Activated CD8-positive, alpha-beta memory T cell treated with anti-CD3 and anti-CD28 coated beads for 48 hours (primary cell): ENCODE measurements around the gene AGAP1.

Experiments
- DNase-seq, 3 experiments: peaks; one replicate each; pipeline ENCODE4 v3.0.0-alpha.2; 2020; ENCODE audit warnings: low read depth in 2 of 3, low spot score in 2 of 3

AGAP1 gene

DNA sequence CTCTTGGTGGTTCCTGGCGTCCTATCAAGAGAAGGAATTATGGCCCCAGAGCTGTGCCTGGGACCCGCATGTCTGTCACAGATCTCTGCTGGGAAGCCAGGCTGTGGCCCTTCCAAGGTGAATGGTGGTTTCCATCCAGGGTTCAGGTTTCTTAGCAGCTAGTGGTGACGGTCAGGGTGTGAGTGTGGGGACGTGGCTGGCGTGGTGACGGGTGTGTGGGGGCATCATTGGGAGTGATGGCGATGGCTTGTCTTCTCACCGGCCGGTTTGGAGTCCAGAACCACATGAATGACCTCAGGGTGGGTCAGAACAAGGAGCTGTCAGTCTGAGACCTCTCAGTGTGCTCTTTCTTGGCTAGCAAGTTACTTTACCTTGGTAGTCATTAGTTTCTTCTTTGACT lies 52.6 kb downstream of the AGAP1 start:
- no peak for DNase-seq

DNA sequence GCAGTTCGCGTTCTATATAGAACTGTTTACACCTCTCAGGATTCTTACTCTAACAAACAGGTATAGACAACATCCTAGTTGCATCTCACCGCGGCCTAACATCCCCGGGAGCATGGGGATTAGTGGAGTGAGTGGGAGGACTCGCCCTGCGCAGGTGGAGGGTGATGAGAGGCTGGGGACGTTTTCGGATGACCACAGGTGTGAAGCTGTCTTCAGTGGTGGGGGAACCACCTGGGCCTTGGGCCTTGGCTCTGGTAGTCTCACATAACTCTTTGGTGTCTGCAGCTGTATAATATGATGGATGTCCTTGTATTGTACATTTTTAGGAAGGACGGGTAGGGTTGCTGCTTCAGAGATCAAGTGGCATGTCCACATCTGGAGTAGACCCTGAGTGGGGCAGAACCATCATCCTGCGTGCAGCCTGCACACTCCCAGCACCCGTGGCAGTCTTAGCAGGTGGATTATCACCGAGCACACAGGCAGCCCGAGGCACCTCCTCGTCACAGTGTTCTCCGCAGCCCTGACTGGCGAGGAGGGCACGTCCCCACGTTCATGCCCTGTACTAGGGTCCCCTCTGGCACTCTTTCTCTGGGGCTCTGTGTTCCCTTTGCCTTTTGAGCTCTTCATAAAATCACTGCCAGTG lies 56.0 kb downstream of the AGAP1 start:
- no peak for DNase-seq

DNA sequence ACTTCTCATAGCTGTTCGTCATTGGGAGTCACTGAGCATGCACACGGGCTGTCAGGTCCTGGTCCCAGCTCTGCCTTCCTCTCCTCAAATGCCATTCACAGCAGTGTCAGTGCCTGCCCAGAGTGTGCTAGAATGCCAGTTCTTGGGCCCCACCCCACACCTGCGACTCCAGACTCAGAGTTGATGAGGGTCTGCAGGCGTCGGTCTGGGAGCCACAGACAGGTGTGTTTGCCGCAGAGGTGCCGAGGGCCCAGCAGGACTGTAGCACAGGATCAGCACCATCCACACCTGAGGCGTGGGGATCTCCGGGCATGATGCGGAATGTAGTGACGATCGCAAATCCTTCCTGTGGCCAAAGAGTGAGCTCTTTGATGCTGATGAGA lies 56.5 kb downstream of the AGAP1 start:
- DNase-seq = no peak

DNA sequence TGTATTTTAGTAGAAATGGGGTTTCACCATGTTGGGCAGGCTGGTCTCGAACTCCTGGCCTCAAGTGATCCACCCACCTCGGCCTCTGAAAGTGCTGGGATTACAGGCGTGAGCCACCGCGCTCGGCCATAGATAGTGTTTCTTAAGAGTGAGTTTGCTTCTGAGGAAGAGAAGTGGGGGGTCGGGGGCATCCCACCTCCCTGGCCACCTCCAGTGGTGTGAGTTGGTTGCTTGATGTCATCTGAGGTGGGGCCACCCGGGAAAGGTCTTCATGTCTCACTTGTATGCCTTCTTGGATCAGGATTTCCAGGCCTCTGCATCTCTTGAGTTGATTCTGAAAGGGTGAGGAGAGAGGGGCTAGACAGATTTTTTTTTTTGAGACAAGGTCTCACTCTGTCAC lies 57.1 kb downstream of the AGAP1 start:
- DNase-seq = no peak

DNA sequence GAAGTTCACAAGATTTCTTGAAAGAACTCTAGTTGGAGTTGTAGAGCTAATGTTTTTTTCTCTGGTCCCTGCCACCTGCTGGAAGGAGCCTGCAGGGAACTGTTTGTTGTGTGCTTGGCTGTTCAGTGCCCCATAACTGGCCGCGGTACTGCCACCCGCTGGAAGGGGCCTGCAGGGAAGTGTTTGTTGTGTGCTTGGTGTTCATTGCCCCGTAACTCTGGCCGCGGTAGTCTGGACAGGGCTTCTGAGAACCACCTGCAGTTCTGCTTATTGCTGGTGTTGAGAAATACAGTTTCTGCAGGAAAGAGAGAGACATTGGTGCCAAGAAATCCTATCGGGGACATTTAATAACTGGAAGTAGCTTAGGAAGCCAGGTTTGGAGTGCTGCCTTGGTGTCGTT lies 58.1 kb downstream of the AGAP1 start:
- no peak for DNase-seq

DNA sequence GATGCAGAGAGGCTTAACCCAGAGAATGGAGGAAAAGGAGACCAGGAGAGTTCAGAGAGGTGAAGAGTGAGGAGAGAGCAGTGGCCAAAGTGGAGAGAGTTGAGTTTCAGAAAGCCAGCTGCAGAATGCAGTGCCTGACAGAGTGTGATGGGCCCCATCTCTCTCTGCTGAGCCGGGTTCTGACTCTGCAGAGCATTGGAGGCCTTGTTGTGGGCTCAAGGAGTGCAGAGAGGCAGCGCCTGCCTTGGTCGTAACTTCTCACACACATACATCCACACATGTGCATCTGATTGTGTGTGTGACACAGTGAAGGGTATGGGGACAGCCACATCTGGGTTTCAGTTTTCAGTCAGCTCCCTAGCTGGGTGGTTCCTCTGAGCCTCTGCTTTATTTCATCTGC lies 58.8 kb downstream of the AGAP1 start:
- DNase-seq = no peak

DNA sequence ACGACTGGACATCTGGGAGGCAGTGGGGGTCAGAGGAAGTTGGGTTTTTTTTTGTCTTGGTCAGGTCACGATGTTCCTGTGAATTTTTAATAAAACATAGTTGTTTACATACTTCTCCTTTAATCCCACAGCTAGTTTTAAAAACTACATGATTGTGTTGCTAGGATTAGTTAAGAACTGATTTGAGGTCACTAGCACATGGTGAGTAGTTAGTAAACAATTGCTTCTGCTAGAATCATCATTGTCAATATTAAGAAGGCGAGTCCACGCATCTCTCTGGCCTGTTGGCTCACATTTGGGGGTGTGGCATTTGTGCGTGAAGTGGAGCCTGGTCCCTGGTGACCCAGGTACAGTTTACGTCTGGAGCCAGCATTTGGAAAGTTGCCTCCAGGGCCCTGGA lies 59.4 kb downstream of the AGAP1 start:
- no peak for DNase-seq

DNA sequence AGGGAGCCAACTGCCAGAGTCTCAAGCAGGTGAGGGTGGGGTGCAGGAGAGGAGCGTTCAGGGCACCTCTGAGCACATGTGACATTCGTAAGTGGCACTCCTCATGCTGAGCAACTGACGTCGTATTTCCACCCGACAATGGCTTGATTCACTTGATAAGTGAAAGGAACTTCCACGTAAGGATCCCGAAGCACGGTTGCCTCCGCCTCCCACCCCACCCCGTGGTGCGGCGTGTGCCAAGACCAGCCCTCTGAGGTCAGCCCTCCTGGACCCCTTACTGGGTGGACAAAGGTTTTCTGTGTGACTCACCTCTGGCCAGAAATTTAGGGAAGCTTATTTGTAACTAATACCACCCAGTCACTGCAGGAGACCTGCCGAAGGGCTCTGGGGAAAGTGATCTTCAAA lies 59.9 kb downstream of the AGAP1 start:
- no peak for DNase-seq

DNA sequence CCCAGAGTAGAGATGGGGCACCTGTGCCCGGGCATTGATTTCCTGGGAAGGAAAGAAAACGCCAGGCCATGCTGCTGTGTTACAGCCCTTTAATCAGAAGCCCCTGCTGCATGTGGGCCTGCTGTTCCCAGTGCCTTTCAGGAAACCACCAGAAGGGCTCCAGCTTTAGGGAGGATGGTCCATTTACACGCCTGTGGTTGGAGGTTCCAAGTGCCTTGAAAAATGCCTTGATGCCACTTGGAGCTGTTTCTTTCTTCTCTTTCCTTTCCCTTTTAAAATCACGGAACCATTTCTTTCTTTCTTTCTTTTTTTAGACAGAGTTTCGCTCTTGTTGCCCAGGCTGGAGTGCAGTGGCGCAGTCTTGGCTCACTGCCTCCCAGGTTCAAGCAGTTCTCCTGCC lies 60.5 kb downstream of the AGAP1 start:
- DNase-seq = no peak

DNA sequence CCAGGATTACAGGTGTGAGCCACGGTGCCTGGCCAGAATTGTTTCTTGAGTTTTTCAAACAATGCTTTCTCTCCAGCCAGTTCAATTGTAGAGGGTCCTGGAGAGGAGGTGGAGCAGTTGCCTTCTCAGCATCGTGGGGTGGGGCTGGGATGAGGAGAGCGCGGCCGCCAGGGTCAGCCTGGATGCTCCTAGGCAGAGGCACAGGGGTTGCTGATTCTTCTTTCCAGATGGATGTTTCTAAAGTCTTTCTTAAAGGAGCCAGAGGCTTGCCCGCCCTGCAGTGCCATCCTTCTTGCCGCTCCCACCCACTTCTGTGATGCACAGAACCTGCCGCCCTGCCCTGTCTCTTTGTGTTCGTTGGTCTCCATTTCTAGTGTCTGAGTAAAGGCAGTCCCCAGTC lies 61.1 kb downstream of the AGAP1 start:
- DNase-seq = no peak

DNA sequence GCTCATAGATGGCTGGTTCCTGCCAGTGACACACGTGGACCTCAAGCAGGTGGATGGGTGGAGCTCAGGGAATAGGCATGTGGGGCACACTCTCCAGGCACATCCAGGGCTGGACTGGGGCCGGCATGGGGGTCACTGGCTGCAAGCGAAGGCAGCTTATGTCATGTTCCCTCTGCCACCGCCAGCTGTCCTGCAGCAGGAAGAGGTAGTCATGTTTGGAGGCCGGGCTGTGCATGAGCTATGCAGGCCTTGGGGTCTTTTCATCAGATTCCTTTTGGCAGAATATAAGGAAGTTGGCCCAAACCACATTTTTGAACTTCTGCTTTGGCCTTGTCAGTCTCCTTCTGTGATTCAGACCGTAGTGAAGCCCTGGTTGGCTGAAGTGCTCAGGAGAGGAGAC lies 61.5 kb downstream of the AGAP1 start:
- DNase-seq = no peak

DNA sequence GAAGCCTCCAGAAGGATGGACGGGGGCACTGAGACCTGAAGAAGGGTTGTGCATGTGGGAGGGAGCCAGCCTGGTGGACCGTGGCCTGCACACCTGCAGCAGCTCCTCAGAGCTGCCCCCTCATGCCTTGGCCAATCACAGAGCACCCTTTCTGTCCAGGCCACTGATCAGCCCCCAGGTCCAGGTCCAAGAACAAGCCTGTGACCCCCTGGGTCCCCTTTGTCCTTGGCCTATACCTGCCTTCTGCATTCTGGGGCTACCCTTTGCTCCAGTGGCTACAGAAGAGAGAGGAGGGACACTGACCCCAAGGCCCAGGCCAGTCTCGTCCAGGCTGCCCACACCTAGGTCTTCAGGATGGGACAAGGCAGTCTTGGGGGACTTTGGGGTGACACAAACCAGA lies 62.2 kb downstream of the AGAP1 start:
- DNase-seq = no peak

DNA sequence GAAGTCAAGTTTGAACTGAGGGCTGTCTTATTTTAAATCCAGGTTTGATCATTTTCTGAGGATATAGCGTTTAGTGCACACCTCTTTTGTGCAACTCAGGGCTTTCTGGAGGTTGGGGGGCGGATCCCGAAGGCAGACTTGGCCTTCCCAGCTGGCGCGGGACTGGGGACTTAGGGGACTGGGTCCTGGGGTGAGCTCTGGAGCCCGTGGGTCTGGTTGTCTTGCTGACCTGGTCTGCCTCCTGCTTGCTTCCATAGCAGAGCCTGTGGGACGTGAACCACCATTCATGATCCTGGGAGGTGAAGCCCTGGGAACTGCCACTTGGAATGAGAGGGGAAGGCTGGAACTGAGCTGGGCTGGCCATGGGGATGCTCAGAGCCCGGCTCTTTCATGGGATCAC lies 63.1 kb downstream of the AGAP1 start:
- no peak for DNase-seq

DNA sequence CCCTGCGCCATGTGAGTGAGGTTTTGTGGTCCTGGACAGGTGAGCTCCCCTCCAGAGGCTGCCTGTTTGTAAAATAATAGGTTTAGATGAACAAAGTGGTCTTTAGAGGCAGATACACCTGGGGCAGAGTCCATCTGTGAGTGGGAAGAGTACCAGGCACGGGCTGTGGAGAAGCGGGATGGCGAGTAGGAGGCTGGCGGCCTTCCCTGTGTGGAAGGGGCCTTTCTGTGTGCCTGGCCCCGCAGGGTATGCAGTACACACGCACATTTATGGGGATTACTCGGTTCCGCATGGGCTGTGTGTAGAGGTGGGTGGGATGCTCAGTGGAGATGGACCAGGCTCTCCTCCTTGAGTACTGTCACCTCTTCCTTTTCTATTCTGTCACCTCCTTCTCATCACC lies 64.1 kb downstream of the AGAP1 start:
- no peak for DNase-seq

DNA sequence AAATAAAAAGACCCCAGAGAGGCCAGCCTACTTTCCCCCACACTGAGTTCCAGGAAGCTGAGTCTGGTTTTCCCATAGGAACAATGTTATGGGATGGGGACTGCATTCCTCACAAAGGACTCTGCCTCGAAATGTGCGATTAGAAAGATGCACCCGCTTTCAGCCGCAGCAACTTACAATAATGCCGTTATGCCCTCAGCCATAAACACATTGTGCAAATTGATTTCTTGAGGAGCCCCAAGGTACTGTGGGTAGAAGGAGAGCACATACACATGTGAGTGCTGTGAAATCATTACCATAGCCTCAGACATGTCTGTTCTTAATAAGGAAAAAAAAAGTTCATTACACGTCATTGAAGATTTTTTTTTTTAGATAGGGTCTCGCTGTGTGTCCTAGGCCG lies 64.7 kb downstream of the AGAP1 start:
- DNase-seq = no peak

DNA sequence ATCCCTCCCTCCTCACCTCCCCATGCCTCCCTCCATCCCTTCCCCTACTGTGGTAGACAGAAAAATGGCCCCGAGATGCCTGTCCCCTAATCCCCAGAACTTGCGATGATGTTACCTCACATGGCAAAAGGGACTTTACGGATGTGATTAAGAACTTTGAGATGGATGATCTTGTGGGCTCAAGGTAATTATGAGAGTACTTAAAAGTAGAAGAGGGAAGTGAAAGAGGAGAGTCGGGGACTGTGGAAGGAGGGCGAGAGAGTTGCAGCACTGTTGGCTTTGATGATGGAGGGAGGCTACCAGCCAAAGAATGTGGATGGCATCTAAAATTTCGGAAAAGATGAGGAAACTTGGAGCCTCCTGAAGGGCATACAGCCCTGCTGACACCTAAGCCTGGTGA lies 66.5 kb downstream of the AGAP1 start:
- no peak for DNase-seq

DNA sequence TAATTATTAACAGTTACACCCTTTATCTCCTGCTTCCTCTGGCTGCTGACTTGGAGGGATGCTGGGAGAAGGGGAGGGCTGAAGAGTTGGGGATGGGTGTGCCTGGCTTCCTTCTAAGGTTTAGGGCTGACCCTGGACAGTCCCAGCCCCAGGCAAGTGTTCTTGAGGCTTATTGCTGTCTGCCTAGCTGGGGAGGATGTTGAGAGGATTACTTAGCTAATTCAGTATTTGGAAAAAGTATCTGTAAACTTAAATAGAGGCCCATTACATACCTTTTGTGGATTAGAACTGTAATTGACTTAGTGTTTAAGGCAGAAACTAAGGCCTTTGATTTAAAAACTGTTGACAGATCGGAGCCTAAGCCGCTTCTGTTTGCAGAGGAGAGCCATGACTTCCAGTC lies 67.6 kb downstream of the AGAP1 start:
- no peak for DNase-seq

DNA sequence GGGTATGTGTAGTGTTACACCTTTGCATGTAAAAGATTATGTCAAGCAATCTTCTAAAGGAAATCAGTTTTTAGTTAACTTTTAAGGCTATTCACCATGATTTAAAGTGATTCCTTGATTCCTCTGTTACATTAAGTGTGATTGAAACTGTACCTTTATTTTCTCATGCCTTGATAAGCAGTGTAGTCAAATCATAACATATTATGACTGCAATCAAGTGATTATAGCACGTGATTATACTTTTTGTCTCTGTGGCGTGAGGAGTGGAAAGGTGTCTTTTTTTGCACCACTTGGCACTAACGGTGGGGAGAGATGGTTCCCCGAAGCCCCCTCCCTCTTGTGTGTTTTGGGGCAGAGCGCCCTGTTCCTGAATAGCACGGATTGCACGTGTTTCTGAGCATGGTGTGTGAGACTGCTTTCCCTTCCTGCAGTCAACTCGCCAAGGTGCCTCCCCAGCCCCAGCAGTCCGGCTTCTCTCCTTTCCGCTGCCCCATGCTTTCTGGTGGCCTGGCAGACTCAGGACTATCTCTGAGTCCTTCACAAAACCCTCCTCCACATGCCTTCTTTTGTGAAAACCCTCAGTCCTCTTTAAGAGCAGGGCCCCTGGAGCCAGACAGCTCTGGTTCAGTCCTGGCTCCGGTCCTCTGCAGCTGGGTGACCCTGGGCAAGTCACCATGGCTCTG lies 68.4 kb downstream of the AGAP1 start:
- DNase-seq = no peak

DNA sequence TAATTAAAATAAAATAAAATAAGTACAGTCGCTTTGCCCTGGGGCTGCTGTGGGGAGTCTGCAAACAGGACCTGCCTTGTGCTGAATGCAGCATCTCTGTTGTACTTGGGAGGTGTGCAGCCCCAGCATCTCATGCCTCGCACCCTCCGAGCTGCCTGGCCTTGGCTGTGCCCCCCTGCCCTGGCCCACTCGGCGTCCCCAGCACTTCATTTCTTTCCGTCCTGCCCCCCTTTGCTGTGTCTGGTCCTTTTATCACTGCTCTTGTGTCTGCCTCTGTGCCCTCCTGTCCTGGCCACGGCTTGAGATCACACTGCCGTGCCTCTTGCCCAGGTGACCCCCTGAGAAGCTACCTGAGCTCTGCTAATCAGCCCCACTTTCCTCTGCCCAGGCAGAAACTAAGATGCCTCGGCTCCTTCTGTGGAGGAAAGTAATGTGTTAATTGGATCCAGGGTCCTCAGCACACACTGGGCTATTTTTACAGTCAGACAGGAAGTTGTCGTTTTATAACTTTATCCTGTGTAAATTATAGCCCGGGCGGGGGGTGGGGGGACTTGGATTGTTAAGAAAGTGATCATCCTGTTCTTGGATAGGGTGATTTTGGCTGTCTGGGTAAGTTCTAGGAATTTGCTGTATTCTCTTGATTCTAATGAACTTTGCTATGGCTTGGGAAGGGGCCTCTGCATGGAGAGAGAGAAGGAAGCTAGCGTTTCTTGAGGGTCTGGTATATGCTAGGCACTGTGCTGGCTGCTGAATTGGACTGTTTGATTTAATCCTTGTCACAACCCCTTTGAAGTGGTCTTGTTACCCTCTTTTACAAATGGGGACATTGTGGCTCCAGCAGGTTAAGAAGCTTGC lies 69.4 kb downstream of the AGAP1 start:
- DNase-seq = no peak

DNA sequence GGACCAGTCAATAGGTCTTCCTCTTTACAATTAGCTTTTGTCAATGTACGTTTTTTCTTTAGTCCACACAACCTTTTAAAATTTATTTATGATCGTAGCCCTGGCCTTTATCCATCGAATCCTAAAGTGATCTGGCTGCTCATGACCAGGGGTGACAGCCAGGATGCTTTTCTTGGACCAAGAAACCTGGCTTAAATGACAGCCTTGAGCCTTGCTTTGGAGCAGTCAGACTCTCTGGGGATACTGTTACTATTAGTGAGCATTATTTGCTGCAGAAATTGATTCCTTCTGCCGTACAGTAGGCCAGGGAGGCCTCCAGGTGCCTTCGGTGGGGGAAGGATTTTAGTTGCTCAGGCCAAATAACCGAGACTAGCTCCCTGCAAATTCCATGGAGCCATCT lies 70.2 kb downstream of the AGAP1 start:
- DNase-seq = no peak

DNA sequence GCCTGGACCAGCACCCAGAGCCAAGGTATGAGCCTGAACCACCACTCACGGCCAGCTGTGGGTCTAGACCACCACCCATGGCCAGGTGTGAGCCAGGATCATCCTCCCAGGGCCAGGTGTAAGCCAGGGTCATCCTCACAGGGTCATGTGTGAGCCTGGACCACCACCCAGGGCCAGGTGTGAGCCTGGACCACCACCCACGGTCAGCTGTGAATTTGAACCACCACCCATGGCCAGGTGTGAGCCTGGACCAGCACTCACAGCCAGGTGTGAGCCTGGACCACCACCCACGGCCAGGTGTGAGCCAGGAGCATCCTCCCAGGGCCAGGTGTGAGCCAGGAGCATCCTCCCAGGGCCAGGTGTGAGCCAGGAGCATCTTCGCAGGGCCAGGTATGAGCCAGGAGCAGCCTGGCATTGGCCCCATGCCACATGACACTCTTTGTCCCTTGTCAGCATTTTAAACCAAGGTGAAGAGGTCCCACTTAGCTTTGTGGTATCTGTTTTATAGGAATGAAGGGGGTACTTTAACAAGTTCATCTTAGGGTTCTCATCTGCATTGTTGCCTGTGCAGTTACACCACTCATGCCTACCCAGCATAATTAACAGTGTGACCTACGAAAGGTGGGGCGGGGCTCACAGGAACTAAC lies 71.2 kb downstream of the AGAP1 start:
- DNase-seq = no peak

DNA sequence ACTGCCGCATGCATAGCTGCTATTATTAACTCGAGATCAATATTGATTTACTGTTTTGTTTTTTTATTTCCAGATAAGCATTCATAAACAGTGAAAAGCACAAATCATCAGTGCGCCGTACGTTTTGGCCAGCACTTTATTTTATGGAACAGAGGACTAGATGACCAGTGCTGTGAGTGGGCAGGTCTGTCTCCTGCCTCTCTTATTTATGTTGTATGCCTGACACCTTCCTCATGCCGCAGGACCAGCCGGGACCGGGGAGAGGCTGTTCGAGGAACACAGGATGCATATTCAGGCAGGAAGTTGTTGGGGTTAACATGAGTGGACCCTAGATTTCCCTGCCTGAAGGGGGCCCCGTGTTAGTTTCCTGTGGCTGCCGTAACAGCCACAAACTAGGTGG lies 72.6 kb downstream of the AGAP1 start:
- no peak for DNase-seq
